Measurements from ENCODE around the gene HOXD9. TPM values are rescaled to one million over a fixed set of nuclear protein-coding genes. Genes with fewer than 3 reads are reported as not detected.

HOXD9 gene
- polyA plus RNA-seq, 1 donor: 0.88 TPM

GRCh38 chr2:176145085-176145969, 22.8 kb downstream of the HOXD9 start:
- DNase-seq: no peak
- no peak overlapping the region for H3K4me3 ChIP-seq (ENCODE audit: low read length)
- peaks cover 76% of the 10 kb centered on the region for H3K27me3 ChIP-seq (ENCODE audit: control insufficient read depth, insufficient read depth, low read length)

GRCh38 chr2:176146101-176146500, 23.6 kb downstream of the HOXD9 start:
- Histone ChIP-seq H3K4me3 (ENCODE audit: low read length) (no peak overlapping the region), H3K27me3 (ENCODE audit: control insufficient read depth, insufficient read depth, low read length) (peaks cover 76% of the 10 kb centered on the region), H3K4me1 (ENCODE audit: control insufficient read depth, insufficient read depth, low read length) (peaks cover 3% of the 10 kb centered on the region), H3K9me3 (ENCODE audit: control insufficient read depth, low read depth, low read length) (peaks cover 5% of the 10 kb centered on the region), H3K27ac (ENCODE audit: low read length) (no peak overlapping the region), H3K36me3 (ENCODE audit: control insufficient read depth, insufficient read depth, low read length) (no peaks in the 10 kb centered on the region)
- no CpG with 5 or more reads among the region's 6 CpGs for WGBS (ENCODE audit: insufficient coverage, low lambda C conversion rate)
- DNase-seq: no peak

More at GRCh38 chr2:176145085-176145969, 22.8 kb downstream of the HOXD9 start:
- peaks cover 3% of the 10 kb centered on the region for H3K4me1 ChIP-seq (ENCODE audit: control insufficient read depth, insufficient read depth, low read length)
- no peak overlapping the region for H3K27ac ChIP-seq (ENCODE audit: low read length)
- no peaks in the 10 kb centered on the region for H3K36me3 ChIP-seq (ENCODE audit: control insufficient read depth, insufficient read depth, low read length)
- peaks cover 5% of the 10 kb centered on the region for H3K9me3 ChIP-seq (ENCODE audit: control insufficient read depth, low read depth, low read length)
- no CpG with 5 or more reads among the region's 4 CpGs for WGBS (ENCODE audit: insufficient coverage, low lambda C conversion rate)

- Histone ChIP-seq H3K27ac (ENCODE audit: low read length) (no peak overlapping the region), H3K36me3 (ENCODE audit: control insufficient read depth, insufficient read depth, low read length) (no peaks in the 10 kb centered on the region), H3K27me3 (ENCODE audit: control insufficient read depth, insufficient read depth, low read length) (peaks cover 80% of the 10 kb centered on the region), H3K4me1 (ENCODE audit: control insufficient read depth, insufficient read depth, low read length) (peaks cover 3% of the 10 kb centered on the region), H3K9me3 (ENCODE audit: control insufficient read depth, low read depth, low read length) (peaks cover 5% of the 10 kb centered on the region), H3K4me3 (ENCODE audit: low read length) (no peak overlapping the region)
- DNase-seq: no peak
Observed at GRCh38 chr2:176146645-176147044, 24.1 kb downstream of the HOXD9 start.

GRCh38 chr2:176147210-176147799, 24.8 kb downstream of the HOXD9 start:
- Histone ChIP-seq H3K4me3 (ENCODE audit: low read length) (no peak overlapping the region), H3K36me3 (ENCODE audit: control insufficient read depth, insufficient read depth, low read length) (no peaks in the 10 kb centered on the region), H3K27me3 (ENCODE audit: control insufficient read depth, insufficient read depth, low read length) (peaks cover 86% of the 10 kb centered on the region), H3K9me3 (ENCODE audit: control insufficient read depth, low read depth, low read length) (peaks cover 5% of the 10 kb centered on the region), H3K27ac (ENCODE audit: low read length) (no peak overlapping the region), H3K4me1 (ENCODE audit: control insufficient read depth, insufficient read depth, low read length) (peaks cover 3% of the 10 kb centered on the region)
- WGBS (ENCODE audit: insufficient coverage, low lambda C conversion rate): no CpG with 5 or more reads among the region's 32 CpGs
- no peak for DNase-seq

GRCh38 chr2:176147800-176148496, 25.4 kb downstream of the HOXD9 start:
- WGBS (ENCODE audit: insufficient coverage, low lambda C conversion rate): no CpG with 5 or more reads among the region's 31 CpGs
- H3K9me3 ChIP-seq (ENCODE audit: control insufficient read depth, low read depth, low read length): peaks cover 5% of the 10 kb centered on the region
- H3K4me1 ChIP-seq (ENCODE audit: control insufficient read depth, insufficient read depth, low read length): peaks cover 3% of the 10 kb centered on the region
- no peak overlapping the region for H3K4me3 ChIP-seq (ENCODE audit: low read length)
- no peak for DNase-seq
- no peak overlapping the region for H3K27ac ChIP-seq (ENCODE audit: low read length)
- no peaks in the 10 kb centered on the region for H3K36me3 ChIP-seq (ENCODE audit: control insufficient read depth, insufficient read depth, low read length)
- H3K27me3 ChIP-seq (ENCODE audit: control insufficient read depth, insufficient read depth, low read length): peaks cover 89% of the 10 kb centered on the region

- WGBS (ENCODE audit: insufficient coverage, low lambda C conversion rate): no CpG with 5 or more reads among the region's 11 CpGs
- peaks cover 88% of the 10 kb centered on the region for H3K27me3 ChIP-seq (ENCODE audit: control insufficient read depth, insufficient read depth, low read length)
Observed at GRCh38 chr2:176148751-176149421, 26.4 kb downstream of the HOXD9 start.

GRCh38 chr2:176149481-176149938, 27.0 kb downstream of the HOXD9 start:
- WGBS (ENCODE audit: insufficient coverage, low lambda C conversion rate): 33% methylated on average over 1 of the region's 22 CpGs
- H3K4me1 ChIP-seq (ENCODE audit: control insufficient read depth, insufficient read depth, low read length): peaks cover 3% of the 10 kb centered on the region
- H3K36me3 ChIP-seq (ENCODE audit: control insufficient read depth, insufficient read depth, low read length): no peaks in the 10 kb centered on the region
- no peak overlapping the region for H3K27ac ChIP-seq (ENCODE audit: low read length)
- no peak for DNase-seq
- peaks cover 5% of the 10 kb centered on the region for H3K9me3 ChIP-seq (ENCODE audit: control insufficient read depth, low read depth, low read length)
- H3K27me3 ChIP-seq (ENCODE audit: control insufficient read depth, insufficient read depth, low read length): peaks cover 90% of the 10 kb centered on the region
- no peak overlapping the region for H3K4me3 ChIP-seq (ENCODE audit: low read length)

More at GRCh38 chr2:176148751-176149421, 26.4 kb downstream of the HOXD9 start:
- H3K27ac ChIP-seq (ENCODE audit: low read length): no peak overlapping the region
- peaks cover 5% of the 10 kb centered on the region for H3K9me3 ChIP-seq (ENCODE audit: control insufficient read depth, low read depth, low read length)
- no peak overlapping the region for H3K4me3 ChIP-seq (ENCODE audit: low read length)
- peaks cover 3% of the 10 kb centered on the region for H3K4me1 ChIP-seq (ENCODE audit: control insufficient read depth, insufficient read depth, low read length)
- DNase-seq: no peak
- H3K36me3 ChIP-seq (ENCODE audit: control insufficient read depth, insufficient read depth, low read length): no peaks in the 10 kb centered on the region

GRCh38 chr2:176149939-176150583, 27.5 kb downstream of the HOXD9 start:
- peaks cover 2% of the 10 kb centered on the region for H3K4me1 ChIP-seq (ENCODE audit: control insufficient read depth, insufficient read depth, low read length)
- 40% methylated on average over 2 of the region's 24 CpGs for WGBS (ENCODE audit: insufficient coverage, low lambda C conversion rate)
- DNase-seq: no peak
- peaks cover 5% of the 10 kb centered on the region for H3K9me3 ChIP-seq (ENCODE audit: control insufficient read depth, low read depth, low read length)
- H3K36me3 ChIP-seq (ENCODE audit: control insufficient read depth, insufficient read depth, low read length): no peaks in the 10 kb centered on the region
- no peak overlapping the region for H3K4me3 ChIP-seq (ENCODE audit: low read length)
- H3K27me3 ChIP-seq (ENCODE audit: control insufficient read depth, insufficient read depth, low read length): peaks cover 93% of the 10 kb centered on the region
- peak overlapping the region; percentile 8 for H3K27ac ChIP-seq (ENCODE audit: low read length)

GRCh38 chr2:176150584-176151441, 28.3 kb downstream of the HOXD9 start:
- no CpG with 5 or more reads among the region's 14 CpGs for WGBS (ENCODE audit: insufficient coverage, low lambda C conversion rate)
- peaks cover 5% of the 10 kb centered on the region for H3K9me3 ChIP-seq (ENCODE audit: control insufficient read depth, low read depth, low read length)
- peaks cover 93% of the 10 kb centered on the region for H3K27me3 ChIP-seq (ENCODE audit: control insufficient read depth, insufficient read depth, low read length)
- no peak overlapping the region for H3K4me3 ChIP-seq (ENCODE audit: low read length)
- no peaks in the 10 kb centered on the region for H3K4me1 ChIP-seq (ENCODE audit: control insufficient read depth, insufficient read depth, low read length)
- DNase-seq: no peak
- H3K36me3 ChIP-seq (ENCODE audit: control insufficient read depth, insufficient read depth, low read length): no peaks in the 10 kb centered on the region
- peak overlapping the region; percentile 8 for H3K27ac ChIP-seq (ENCODE audit: low read length)

All from large intestine (tissue), 3 donors.